GM18873 (cell line): ENCODE results near the gene RLN1.
"Not testable (repeated sequence)": the region's sequence is repeated elsewhere in the genome, so short reads cannot be mapped to it uniquely, and the experiment has no call there.

Source experiments
- ATAC-seq: cut with Tn5 transposase; IDR thresholded peaks from one replicate; pipeline ENCODE4 v1.9.1; 2021; ENCODE audit warnings: mild to moderate bottlenecking, moderate library complexity, moderate number of reproducible peaks; ENCODE audit not compliant: unreplicated experiment, low FRiP score

RLN1 gene, protein sequence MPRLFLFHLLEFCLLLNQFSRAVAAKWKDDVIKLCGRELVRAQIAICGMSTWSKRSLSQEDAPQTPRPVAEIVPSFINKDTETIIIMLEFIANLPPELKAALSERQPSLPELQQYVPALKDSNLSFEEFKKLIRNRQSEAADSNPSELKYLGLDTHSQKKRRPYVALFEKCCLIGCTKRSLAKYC

GRCh38 chr9:5338992-5339981, at the start of gene RLN1:
TSS of gene RLN1 (minus strand) at chr9:5339876. CDS start at chr9:5339746, 130 bp downstream.
- ATAC-seq = peak; percentile 96

- ATAC-seq = peak; percentile 51
Observed at GRCh38 chr9:5389109-5389732, 49.5 kb upstream of the RLN1 start.

DNA sequence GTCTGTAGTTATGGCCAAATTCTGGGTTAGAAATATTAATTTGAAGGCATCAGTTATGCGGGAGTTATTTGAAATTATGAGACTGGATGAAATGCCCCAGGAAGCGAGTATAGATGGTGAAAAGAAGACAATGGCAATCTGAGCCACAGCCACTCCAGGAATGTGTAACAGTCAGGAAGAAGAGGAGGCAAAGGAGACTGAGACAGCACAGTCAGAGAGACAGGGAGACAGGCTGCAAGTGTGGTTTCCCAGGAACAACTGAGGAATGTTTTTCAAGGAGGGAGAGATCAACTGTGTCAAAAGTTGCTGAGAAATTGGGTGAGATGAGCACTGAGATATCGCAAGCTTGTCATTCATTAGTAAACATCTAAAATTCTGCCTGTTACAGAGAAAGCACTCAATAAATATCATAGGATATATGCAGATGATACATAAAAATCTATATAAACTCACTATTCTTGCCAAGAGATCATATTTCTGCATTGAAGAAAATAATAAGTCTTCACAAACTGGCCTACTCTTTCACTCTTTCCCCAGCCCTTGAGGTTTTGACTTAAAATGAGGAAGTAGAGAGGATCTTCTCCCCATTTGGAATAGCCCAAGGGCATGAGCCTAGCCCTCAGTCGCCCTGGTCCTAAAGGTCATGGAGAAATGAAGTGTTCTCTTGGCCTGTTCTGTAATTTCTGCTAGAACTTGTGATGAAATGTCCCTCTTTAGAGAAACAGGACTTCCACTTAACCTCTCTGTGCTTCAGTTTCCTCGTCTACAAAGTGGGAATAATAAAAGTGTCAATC, 48.5 kb upstream of the RLN1 start:
- no peak for ATAC-seq

GRCh38 chr9:5384436-5384835, 44.8 kb upstream of the RLN1 start:
- no peak for ATAC-seq

DNA sequence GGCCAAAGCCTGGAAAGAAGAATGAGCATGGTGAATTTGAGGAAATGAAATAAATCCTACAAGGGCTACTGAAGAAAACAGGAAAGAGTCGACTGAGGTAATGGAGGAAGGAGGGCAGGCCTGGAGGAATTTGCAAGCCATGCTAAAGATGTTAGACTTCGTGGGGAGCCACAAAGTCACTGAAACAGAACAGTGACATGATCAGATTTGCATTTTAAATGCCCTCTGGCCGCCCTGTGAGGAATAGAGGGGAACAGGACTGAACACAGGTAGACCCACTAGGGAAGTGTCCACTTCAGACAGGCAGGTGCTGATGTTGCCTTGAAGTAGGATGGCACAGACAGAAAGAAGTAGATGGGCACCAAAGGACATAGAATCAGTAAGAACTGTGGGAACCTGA, 42.8 kb upstream of the RLN1 start:
- ATAC-seq = no peak

GRCh38 chr9:5375790-5376477, 36.3 kb upstream of the RLN1 start:
- no peak for ATAC-seq

GRCh38 chr9:5375091-5375490, 35.4 kb upstream of the RLN1 start:
- ATAC-seq = no peak

GRCh38 chr9:5364294-5365024, 24.8 kb upstream of the RLN1 start:
- ATAC-seq = peak; percentile 96

GRCh38 chr9:5361326-5362010, 21.8 kb upstream of the RLN1 start:
- no peak for ATAC-seq

GRCh38 chr9:5360341-5360740, 20.7 kb upstream of the RLN1 start:
- no peak for ATAC-seq

GRCh38 chr9:5357431-5358105, 17.9 kb upstream of the RLN1 start:
- ATAC-seq = no peak

DNA sequence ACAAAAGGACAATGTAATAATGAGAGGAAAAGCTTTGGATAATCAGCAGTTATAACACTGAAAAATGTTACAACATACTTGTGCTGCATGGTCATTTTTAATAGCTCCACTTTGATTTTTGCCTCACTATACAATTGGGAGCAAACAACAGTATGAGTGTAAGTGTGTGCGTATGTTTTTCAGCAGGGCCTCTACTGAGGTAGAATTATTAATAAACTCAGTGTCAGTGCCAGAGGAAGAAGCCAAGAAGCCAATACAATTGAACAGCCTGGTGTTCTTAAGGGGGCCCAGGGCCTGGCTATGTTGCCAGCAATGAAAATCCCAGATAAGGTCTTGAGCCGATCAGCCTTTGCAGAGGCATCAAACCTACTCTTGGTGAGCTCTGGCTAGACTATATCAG, 16.1 kb upstream of the RLN1 start:
- no peak for ATAC-seq

DNA sequence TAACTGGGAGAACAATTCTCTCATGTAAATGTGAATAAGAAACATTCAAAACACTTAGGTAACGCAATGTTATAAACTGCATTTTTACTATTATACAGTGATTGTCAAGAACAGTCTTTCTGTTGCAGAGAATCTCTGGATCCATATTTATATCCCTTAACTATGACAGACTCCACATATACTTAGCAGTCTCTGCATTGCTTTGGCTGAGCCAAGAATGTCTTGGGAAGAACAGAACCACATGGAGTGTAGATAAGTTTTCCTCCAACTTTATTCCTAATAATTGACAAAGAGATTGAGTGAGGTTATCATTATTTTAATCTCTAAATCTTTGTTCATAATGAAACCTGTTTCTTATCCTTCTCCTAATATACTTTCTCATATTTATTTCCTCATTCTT, 15.6 kb upstream of the RLN1 start:
- no peak for ATAC-seq

GRCh38 chr9:5354184-5354583, 14.5 kb upstream of the RLN1 start:
- no peak for ATAC-seq

- no peak for ATAC-seq
Observed at GRCh38 chr9:5352637-5353248, 13.1 kb upstream of the RLN1 start.

DNA sequence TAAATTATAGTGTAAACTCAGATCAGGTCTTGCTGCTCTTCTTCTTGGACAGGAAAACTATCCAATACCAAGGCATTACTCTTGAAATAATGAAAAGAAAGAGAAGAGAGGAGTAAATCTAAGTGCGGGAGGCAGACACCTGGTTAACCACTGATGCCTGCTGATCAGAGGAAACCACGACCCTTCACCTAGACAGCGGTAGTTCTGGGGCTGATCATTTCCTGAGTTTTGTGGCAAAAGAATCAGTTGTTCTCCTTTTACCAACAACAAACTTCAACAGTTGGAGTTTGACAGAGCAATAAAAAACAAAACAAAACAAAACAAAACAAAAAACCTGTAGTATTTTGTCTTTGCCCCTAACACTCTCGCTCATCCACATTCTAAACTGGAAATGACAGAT, 3.0 kb downstream of the RLN1 start:
- no peak for ATAC-seq

DNA sequence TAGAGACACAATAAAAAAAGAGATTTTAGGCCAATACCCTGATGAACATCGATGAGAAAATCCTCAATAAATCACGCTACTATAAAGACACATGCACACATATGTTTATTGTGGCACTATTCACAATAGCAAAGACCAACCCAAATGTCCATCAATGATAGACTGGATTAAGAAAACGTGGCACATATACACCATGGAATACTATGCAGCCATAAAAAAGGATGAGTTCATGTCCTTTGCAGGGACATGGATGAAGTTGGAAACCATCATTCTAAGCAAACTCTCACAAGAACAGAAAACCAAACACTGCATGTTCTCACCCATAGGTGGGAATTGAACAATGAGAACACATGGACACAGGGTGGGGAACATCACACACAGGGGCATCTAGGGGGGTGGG, 8.4 kb downstream of the RLN1 start:
- not testable (repeated sequence) for ATAC-seq
